Thyroid gland (tissue), 4 donors: ENCODE results near the gene PLCD1.

Experiments used
- CTCF ChIP-seq, 6 experiments: fragments of 200-600 bp in 3 of 6; fragments of 450-650 bp in 3 of 6; sonication (generic) in 3 of 6; IDR thresholded peaks; one replicate each; pipeline ENCODE4 v1.5.1; 2016 to 2019; ENCODE audit warnings: antibody characterized with exemption in 6 of 6, mild to moderate bottlenecking in 2 of 6, inconsistent platforms in 1 of 6, moderate library complexity in 1 of 6
- POLR2A ChIP-seq, 2 donors: fragments of 450-650 bp; IDR thresholded peaks; one replicate each; pipeline ENCODE4 v1.6.1; 2017; ENCODE audit warnings: antibody characterized with exemption in 2 of 2, mild to moderate bottlenecking in 2 of 2, moderate library complexity in 1 of 2

DNA sequence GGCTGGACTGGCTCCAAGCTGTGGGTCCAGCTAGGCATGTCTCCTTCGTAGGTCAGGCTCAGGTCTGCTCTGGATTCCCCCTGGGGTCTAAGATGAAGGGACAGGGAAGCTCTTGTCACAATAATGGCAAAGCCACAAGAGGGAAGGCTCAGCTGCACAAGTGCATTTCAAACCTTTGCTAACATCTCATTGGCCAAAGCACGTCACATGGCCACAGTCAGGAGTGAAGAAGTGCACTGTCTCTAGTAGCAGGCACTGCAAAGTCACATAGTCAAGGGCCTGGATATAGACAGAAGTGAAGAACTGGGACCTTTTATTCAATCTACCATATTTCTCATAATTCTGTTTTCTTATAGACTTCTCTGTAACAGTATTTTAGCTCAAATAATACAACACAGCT is 29.7 kb upstream of the PLCD1 start:
- TF ChIP-seq CTCF (IDR thresholded peaks at IDR 0.05) = no peak
- no peak for TF ChIP-seq POLR2A (IDR thresholded peaks at IDR 0.05)
